Panc1 (cell line): ENCODE data around the gene HMCN2. TPM values are rescaled to one million over a fixed set of nuclear protein-coding genes. Genes with fewer than 3 reads are reported as not detected.

Source experiments
- ATAC-seq: fragments of 200-7000 bp; cut with Tn5 transposase; 2 replicates; pipeline ENCODE4 v1.9.1; 2020; ENCODE audit warnings: mild to moderate bottlenecking, moderate library complexity
- BruUV-seq: library from RNA; stranded (reverse); fragments of 400-500 nt; replicated peaks from 2 replicates; lab custom pipeline; 2021; lab: Mats Ljungman, UMichigan
- CTCF ChIA-PET: fragments of 300-600 bp; sonication (Branson Sonifier 250); formaldehyde crosslinking; loops from one replicate; lab custom pipeline; 2022; ENCODE audit warnings: antibody characterized with exemption; lab: Charles Lee
- POLR2A ChIA-PET: fragments of 300-600 bp; sonication (Branson Sonifier 250); formaldehyde crosslinking; loops from one replicate; lab custom pipeline; 2022; ENCODE audit warnings: antibody characterized with exemption; lab: Charles Lee
- DNase-seq: peaks from one replicate; pipeline ENCODE4 v3.0.0-alpha.2; 2010; ENCODE audit warnings: low read depth, low spot score
- H3K27ac ChIP-seq: 2 replicates; pipeline ENCODE4 v1.5.1; 2011; ENCODE audit warnings: mild to moderate bottlenecking, low read length, inconsistent platforms
- H3K27me3 ChIP-seq: fragments of 200-500 bp; sonication (Bioruptor generic); 2 replicates; pipeline ENCODE4 v1.6.0; 2014; ENCODE audit warnings: low read length, inconsistent platforms; ENCODE audit not compliant: control insufficient read depth, insufficient read depth
- H3K36me3 ChIP-seq: fragments of 200-500 bp; sonication (Bioruptor generic); 2 replicates; pipeline ENCODE4 v1.5.1; 2014; ENCODE audit warnings: inconsistent platforms, mild to moderate bottlenecking, low read length, moderate library complexity; ENCODE audit not compliant: control insufficient read depth, insufficient read depth
- H3K4me1 ChIP-seq: 2 replicates; pipeline ENCODE4 v1.5.1; 2011; ENCODE audit warnings: inconsistent platforms, mild to moderate bottlenecking, low read length, moderate library complexity; ENCODE audit not compliant: control insufficient read depth, insufficient read depth
- H3K4me3 ChIP-seq, 2 experiments: 2 replicates each; pipeline ENCODE4 v1.5.1; 2011 to 2012; ENCODE audit warnings: low read depth in 2 of 2, low read length in 2 of 2, mild to moderate bottlenecking in 2 of 2, inconsistent platforms in 1 of 2, moderate library complexity in 1 of 2
- H3K9me3 ChIP-seq: fragments of 200-500 bp; sonication (Bioruptor generic); 2 replicates; pipeline ENCODE4 v1.5.1; 2014; ENCODE audit warnings: low read depth, mild to moderate bottlenecking, inconsistent platforms, low read length, moderate library complexity; ENCODE audit not compliant: control insufficient read depth, insufficient read depth
- CTCF ChIP-seq: fragments of 450-650 bp; IDR thresholded peaks from 2 replicates; pipeline ENCODE4 v1.5.1; 2017; ENCODE audit warnings: mild to moderate bottlenecking
- POLR2AphosphoS5 ChIP-seq: IDR thresholded peaks from 2 replicates; pipeline ENCODE4 v1.6.1; 2012; ENCODE audit warnings: mild to moderate bottlenecking, low read depth, low read length, moderate library complexity
- REST ChIP-seq, 2 experiments: IDR thresholded peaks; 2 replicates each; pipeline ENCODE4 v1.6.1; 2011 to 2012; ENCODE audit warnings: low read depth in 2 of 2, control low read depth in 1 of 2, low read length in 1 of 2, mild to moderate bottlenecking in 1 of 2, moderate library complexity in 1 of 2; ENCODE audit not compliant: insufficient read depth in 1 of 2
- SIN3A ChIP-seq: IDR thresholded peaks from 2 replicates; pipeline ENCODE4 v1.6.1; 2012; ENCODE audit warnings: low read depth, mild to moderate bottlenecking, low read length, moderate library complexity, borderline replicate concordance; ENCODE audit not compliant: insufficient read depth
- TCF7L2 ChIP-seq: IDR thresholded peaks from 2 replicates; pipeline ENCODE4 v1.6.1; 2011; ENCODE audit warnings: mild to moderate bottlenecking, low read depth, low read length, inconsistent platforms
- in situ Hi-C: cut with HindIII; loops from 2 replicates; pipeline ENCODE4 v1.10.0; 2016; ENCODE audit warnings: low sequenced_read_pairs, low pct_unique_long_range_greater_than_20kb
- intact Hi-C: fragments of 100-400 bp; cut with micrococcal nuclease; formaldehyde crosslinking; loops from one replicate; pipeline ENCODE4 v1.10.0; 2022; ENCODE audit not compliant: unreplicated experiment
- total RNA-seq: library from RNA; stranded (reverse); gene quantifications from one replicate; pipeline ENCODE4 v1.2.1, GENCODE V29; 2021; ENCODE audit not compliant: unreplicated experiment

Gene HMCN2
- total RNA-seq, 1 experiment from 2014 or later, result 0.05 TPM

GRCh38 chr9:130380920-130381469 is 115.4 kb downstream of the HMCN2 start:
- H3K27ac ChIP-seq, result no peak overlapping the region
- no peaks in the 10 kb centered on the region for H3K9me3 ChIP-seq
- in situ Hi-C loops (no loop called here), intact Hi-C loops (no loop called here)
- TF ChIP-seq POLR2AphosphoS5 (no peak), CTCF (no peak), SIN3A (no peak), TCF7L2 (no peak), REST (IDR thresholded peaks at IDR 0.05; ENCODE audit: insufficient read depth in 1 of 2, low read depth in 2 of 2, low read length in 1 of 2) (no peak)
- no peaks in the 10 kb centered on the region for H3K4me1 ChIP-seq
- no peaks in the 10 kb centered on the region for H3K27me3 ChIP-seq
- no peak for ATAC-seq
- H3K36me3 ChIP-seq, result no peaks in the 10 kb centered on the region
- ChIA-PET POLR2A (no interaction called here), CTCF (no interaction called here)
- H3K4me3 ChIP-seq, result no peak overlapping the region
- DNase-seq, result no peak
- BruUV-seq, result no TSS peak

GRCh38 chr9:130381660-130382059 is 116.1 kb downstream of the HMCN2 start:
- TF ChIP-seq REST (IDR thresholded peaks at IDR 0.05; ENCODE audit: insufficient read depth in 1 of 2, low read depth in 2 of 2, low read length in 1 of 2) (no peak), CTCF (no peak), SIN3A (no peak), TCF7L2 (no peak), POLR2AphosphoS5 (no peak)
- H3K27ac ChIP-seq, result no peak overlapping the region
- ChIA-PET POLR2A (interaction anchor here (0.6 kb wide), 1 partner anchor 11 kb away, joined by 4 read pairs; no protein-coding TSS in a partner anchor), CTCF (interaction anchor here (0.7 kb wide), 1 partner anchor 174 kb away, joined by 8 read pairs; no protein-coding TSS in a partner anchor)
- H3K36me3 ChIP-seq, result no peaks in the 10 kb centered on the region
- no peaks in the 10 kb centered on the region for H3K27me3 ChIP-seq
- ATAC-seq (no peak), DNase-seq (no peak)
- in situ Hi-C loops, result no loop called here
- no peaks in the 10 kb centered on the region for H3K9me3 ChIP-seq
- no peak overlapping the region for H3K4me3 ChIP-seq
- no TSS peak for BruUV-seq
- intact Hi-C loops, result no loop called here
- no peaks in the 10 kb centered on the region for H3K4me1 ChIP-seq
